ENCODE data around the gene PDE7B. TPM values are rescaled to one million over a fixed set of nuclear protein-coding genes. Genes with fewer than 3 reads are reported as not detected.

PDE7B gene
- total and polyA plus RNA-seq, 9 of the 15 experiments (the other 6 are each of a cell fraction or from before 2014, with no cell fraction given): 0.01 TPM; not detected in 8

GRCh38 chr6:135937106-135937505 is 85.6 kb downstream of the PDE7B start:
- Histone ChIP-seq H3K79me2 (ENCODE audit: control insufficient read depth, insufficient read depth, low read length) (no peaks in the 10 kb centered on the region), H3K36me3 (ENCODE audit: control insufficient read depth, insufficient read depth, low read length) (no peaks in the 10 kb centered on the region), H3K4me2 (ENCODE audit: insufficient read depth, low read length) (no peak overlapping the region), H3K9me1 (ENCODE audit: control insufficient read depth, insufficient read depth, low read length) (no peaks in the 10 kb centered on the region), H4K20me1 (replicated peaks; ENCODE audit: control insufficient read depth, insufficient read depth, low read length) (no peaks in the 10 kb centered on the region), H2AFZ (ENCODE audit: low read depth, low read length) (no peak overlapping the region), H3K27me3 (ENCODE audit: control insufficient read depth in 2 of 2, insufficient read depth in 2 of 2, low read length in 2 of 2) (no peaks in the 10 kb centered on the region; a peak in 1 of 5 replicates), H3K4me1 (replicated peaks in 1 of 2; ENCODE audit: control insufficient read depth in 2 of 2, insufficient read depth in 2 of 2, low read length in 2 of 2) (no peaks in the 10 kb centered on the region), H3K9ac (ENCODE audit: insufficient read depth in 1 of 2, low read depth in 2 of 2, low read length in 2 of 2) (no peak overlapping the region), H3K9me3 (replicated peaks; ENCODE audit: control insufficient read depth, insufficient read depth, low read depth, low read length) (no peaks in the 10 kb centered on the region), H3K27ac (ENCODE audit: extremely low read depth, low read depth, low read length) (no peak overlapping the region), H3K4me3 (no peak overlapping the region)
- ATAC-seq (no peak), FAIRE-seq (no peak), DNase-seq (ENCODE audit: extremely low read depth in 1 of 4, low spot score in 3 of 4) (no peak)
- no TSS peak for BruUV-seq (replicated peaks)
- CTCF ChIA-PET (ENCODE audit: low intra/inter-chr PET ratio): no interaction called here
- POLR2A ChIA-PET: no interaction called here
- 3% methylated on average over 6 of the region's 6 CpGs for whole genome bisulfite sequencing (ENCODE audit: insufficient coverage, low coverage, missing lambda C conversion rate)
- intact Hi-C loops (cut with micrococcal nuclease): loop anchor here (10.0 kb wide), 2 partner anchors 288 to 378 kb away; no protein-coding TSS in a partner anchor
- no peak for TF ChIP-seq GABPB2 (CRISPR knock-in tag; conservative IDR thresholded peaks at IDR 0.05)
- TF ChIP-seq ARID2 (IDR thresholded peaks at IDR 0.05): no peak
- TF ChIP-seq TSHZ1 (CRISPR knock-in tag; IDR thresholded peaks at IDR 0.05): no peak
- TF ChIP-seq NFE2L1 (tag; IDR thresholded peaks at IDR 0.05; ENCODE audit: borderline replicate concordance, low read depth): no peak
- in situ Hi-C loops (cut with MboI): no loop called here
